K562 (cell line): ENCODE results near the gene PPIA. TPM values are rescaled to one million over a fixed set of nuclear protein-coding genes. Genes with fewer than 3 reads are reported as not detected.

Experiments used
- ADNP ChIP-seq: fragments of 200-800 bp; sonication (Bioruptor generic); IDR thresholded peaks from 2 replicates; pipeline ENCODE4 v1.6.1; 2016; ENCODE audit warnings: missing genetic modification characterization, missing compliant biosample characterization
- ATF1 ChIP-seq, 2 experiments: fragments of 450-650 bp in 1 of 2; IDR thresholded peaks; 2 replicates each; pipeline ENCODE4 v1.6.1; 2016; ENCODE audit warnings: missing compliant biosample characterization in 1 of 2, missing genetic modification characterization in 1 of 2
- CTBP1 ChIP-seq: fragments of 450-650 bp; IDR thresholded peaks from 2 replicates; pipeline ENCODE4 v1.6.1; 2016; ENCODE audit warnings: borderline replicate concordance
- DLX4 ChIP-seq: fragments of 250-450 bp; sonication (Bioruptor Pico); IDR thresholded peaks from 2 replicates; pipeline ENCODE4 v1.6.1; 2021; ENCODE audit warnings: mild to moderate bottlenecking
- ELF1 ChIP-seq: fragments of 200-800 bp; sonication (Bioruptor generic); IDR thresholded peaks from 2 replicates; pipeline ENCODE4 v1.6.1; 2016; ENCODE audit warnings: missing genetic modification characterization, missing compliant biosample characterization
- FOS ChIP-seq: IDR thresholded peaks from 3 replicates; pipeline ENCODE4 v1.6.1; 2011; ENCODE audit not compliant: insufficient read length; ENCODE audit errors: extremely low read depth
- MAFK ChIP-seq: IDR thresholded peaks from 2 replicates; pipeline ENCODE4 v1.6.1; 2011; ENCODE audit warnings: low read length, improper control_type of control experiment
- MED1 ChIP-seq: sonication (generic); formaldehyde crosslinking; IDR thresholded peaks from 2 replicates; pipeline ENCODE4 v1.8.1; 2023; ENCODE audit warnings: missing genetic modification reagents, borderline replicate concordance
- MEIS2 ChIP-seq: fragments of 450-650 bp; IDR thresholded peaks from 2 replicates; pipeline ENCODE4 v1.6.1; 2014; ENCODE audit warnings: mild to moderate bottlenecking; ENCODE audit not compliant: partially characterized antibody
- MYC ChIP-seq, 2 experiments: fragments of 250-450 bp in 1 of 2; sonication (Bioruptor Pico) in 1 of 2; IDR thresholded peaks; 2 replicates each; pipeline versions ENCODE4 v1.5.1 to v1.6.1; 2012 to 2021; ENCODE audit warnings: low read depth in 2 of 2, borderline replicate concordance in 1 of 2, improper control_type of control experiment in 1 of 2, low read length in 1 of 2, mild to moderate bottlenecking in 1 of 2, moderate library complexity in 1 of 2
- NFIC ChIP-seq: fragments of 450-650 bp; IDR thresholded peaks from 2 replicates; pipeline ENCODE4 v1.6.1; 2017; ENCODE audit warnings: mild to moderate bottlenecking, inconsistent platforms
- PRPF4 ChIP-seq: fragments of 200-400 bp; formaldehyde crosslinking; IDR thresholded peaks from one replicate; pipeline ENCODE4 v1.6.1; 2017; ENCODE audit warnings: low read length, low read depth, mild to moderate bottlenecking; ENCODE audit not compliant: insufficient read depth, poor library complexity, severe bottlenecking
- XRCC5 ChIP-seq: fragments of 200-400 bp; formaldehyde crosslinking; IDR thresholded peaks from 2 replicates; pipeline ENCODE4 v1.6.1; 2017; ENCODE audit warnings: low read depth, mild to moderate bottlenecking, low read length
- ZBTB11 ChIP-seq, 3 experiments: fragments of 200-800 bp in 1 of 3; fragments of 250-450 bp in 1 of 3; fragments of 450-650 bp in 1 of 3; sonication (Bioruptor Pico) in 1 of 3; sonication (Bioruptor generic) in 1 of 3; formaldehyde crosslinking in 1 of 3; IDR thresholded peaks; 2 replicates each; pipeline versions ENCODE4 v1.6.1 to v1.8.0; 2016 to 2022; ENCODE audit warnings: mild to moderate bottlenecking in 2 of 3, missing genetic modification characterization in 2 of 3, missing compliant biosample characterization in 1 of 3, moderate library complexity in 1 of 3
- ZBTB33 ChIP-seq: sonication (generic); formaldehyde crosslinking; IDR thresholded peaks from 2 replicates; pipeline ENCODE4 v1.8.1; 2023; ENCODE audit warnings: mild to moderate bottlenecking, missing genetic modification reagents
- ZFX ChIP-seq: sonication (generic); formaldehyde crosslinking; IDR thresholded peaks from 2 replicates; pipeline ENCODE4 v1.8.0; 2022; ENCODE audit warnings: mild to moderate bottlenecking, missing genetic modification reagents, moderate library complexity
- ZNF449 ChIP-seq: fragments of 250-450 bp; sonication (Bioruptor Pico); IDR thresholded peaks from 2 replicates; pipeline ENCODE4 v1.8.0; 2022; ENCODE audit warnings: moderate library complexity, mild to moderate bottlenecking, inconsistent platforms
- ZNF511 ChIP-seq: sonication (generic); formaldehyde crosslinking; IDR thresholded peaks from 2 replicates; pipeline ENCODE4 v1.8.0; 2022; ENCODE audit warnings: mild to moderate bottlenecking, missing genetic modification reagents
- ZNF57 ChIP-seq: fragments of 450-650 bp; formaldehyde crosslinking; IDR thresholded peaks from 2 replicates; pipeline ENCODE4 v1.4.0; 2020; ENCODE audit warnings: mild to moderate bottlenecking, moderate library complexity
- ZNF695 ChIP-seq: fragments of 450-650 bp; formaldehyde crosslinking; IDR thresholded peaks from 2 replicates; pipeline ENCODE4 v1.4.0; 2020; ENCODE audit warnings: mild to moderate bottlenecking, moderate library complexity
- polyA plus RNA-seq, 8 experiments: library from polyadenylated mRNA; depleted of rRNA in 4 of 8; stranded (reverse) in 5 of 8; unstranded in 3 of 8; fragments of >200 nt; fragmentation: Nextera tagmentation in 2 of 8; fragmentation: Illumina TruSeq in 1 of 8; extraction: Ambion mirVana in 2 of 8; extraction: Trizol in 1 of 8; gene quantifications; 2 replicates each; pipeline versions ENCODE4 v1.2.1 to v1.2.3, GENCODE V29; 2011 to 2014; ENCODE audit warnings: inconsistent platforms in 1 of 8, missing spikeins in 1 of 8
- total RNA-seq, 7 experiments: library from RNA; depleted of rRNA in 6 of 7; stranded (reverse); fragments of >200 nt in 6 of 7; fragmentation: Illumina TruSeq in 2 of 7; extraction: Trizol in 2 of 7; gene quantifications; 2 replicates each; pipeline versions ENCODE4 v1.2.1 to v1.2.3, GENCODE V29; 2011 to 2021; ENCODE audit warnings: low replicate concordance in 1 of 7

Gene PPIA
- total and polyA plus RNA-seq, 9 of the 15 experiments (the other 6 are each of a cell fraction or from before 2014, with no cell fraction given) = 2,583 to 7,504 (median 3,973) TPM

GRCh38 chr7:44796034-44796503, 412 bp upstream of the PPIA start (continued):
- TF ChIP-seq ZBTB11 (CRISPR knock-in tag; IDR thresholded peaks at IDR 0.05) (no peak), FOS (no peak), PRPF4 (no peak), ZNF511 (CRISPR knock-in tag) (no peak), ZNF57 (CRISPR knock-in tag) (no peak), ZNF449 (peak; percentile 28; the same call in 1 of the 2 replicates), CTBP1 (peak; percentile 59; the same call in 1 of the 2 replicates), MED1 (no peak), DLX4 (no peak), ATF1 (CRISPR knock-in tag; IDR thresholded peaks at IDR 0.05) (no peak; the same call in 1 of the 2 replicates), ATF1 (tag; IDR thresholded peaks at IDR 0.05) (no peak), XRCC5 (no peak), ADNP (peak; percentile 94), MYC (IDR thresholded peaks at IDR 0.05; ENCODE audit: low read depth, low read length) (no peak; the same call in 1 of the 2 replicates), MYC (CRISPR knock-in tag; IDR thresholded peaks at IDR 0.05; ENCODE audit: borderline replicate concordance, low read depth) (no peak), ZNF695 (CRISPR knock-in tag) (peak; percentile 67; the same call in 1 of the 2 replicates), ZBTB33 (CRISPR knock-in tag) (peak; percentile 95), NFIC (no peak; the same call in 1 of the 2 replicates), MEIS2 (no peak), ZFX (no peak), MAFK (no peak), ELF1 (tag) (no peak)
